Aorta (tissue), 5 donors: ENCODE results near the gene DHRSX. TPM values are rescaled to one million over a fixed set of nuclear protein-coding genes. Genes with fewer than 3 reads are reported as not detected.
A peak's percentile ranks its signal among the peaks of the same experiment; 100 is the strongest.

Source experiments
- ATAC-seq: fragments of 200-7000 bp; cut with Tn5 transposase; one replicate; pipeline ENCODE4 v1.9.1; 2022; ENCODE audit warnings: moderate library complexity; ENCODE audit not compliant: low FRiP score
- DNase-seq, 2 donors: peaks; one replicate each; pipeline ENCODE4 v3.0.0-alpha.2; 2020
- H3K27ac ChIP-seq, 2 donors: one replicate each; pipeline ENCODE4 v1.5.1; 2013; ENCODE audit warnings: low read length in 2 of 2, mild to moderate bottlenecking in 2 of 2, moderate library complexity in 2 of 2, control low read depth in 1 of 2, inconsistent platforms in 1 of 2, low read depth in 1 of 2
- H3K27me3 ChIP-seq, 2 donors: one replicate each; pipeline ENCODE4 v1.6.1; 2013; ENCODE audit warnings: control low read depth in 1 of 2, low read length in 1 of 2, mild to moderate bottlenecking in 1 of 2, moderate library complexity in 1 of 2; ENCODE audit not compliant: insufficient read depth in 2 of 2, control insufficient read depth in 1 of 2
- H3K36me3 ChIP-seq, 2 donors: one replicate each; pipeline ENCODE4 v1.6.1; 2013; ENCODE audit warnings: control low read depth in 1 of 2, low read length in 1 of 2, mild to moderate bottlenecking in 1 of 2; ENCODE audit not compliant: insufficient read depth in 2 of 2, control insufficient read depth in 1 of 2
- H3K4me1 ChIP-seq, 2 donors: one replicate each; pipeline ENCODE4 v1.6.1; 2013; ENCODE audit warnings: low read length in 2 of 2, control low read depth in 1 of 2, mild to moderate bottlenecking in 1 of 2, moderate library complexity in 1 of 2; ENCODE audit not compliant: insufficient read depth in 2 of 2, control insufficient read depth in 1 of 2
- H3K4me3 ChIP-seq, 2 donors: one replicate each; pipeline ENCODE4 v1.5.1; 2013; ENCODE audit warnings: low read length in 2 of 2, control low read depth in 1 of 2, mild to moderate bottlenecking in 1 of 2
- H3K9me3 ChIP-seq: one replicate; pipeline ENCODE4 v1.6.1; 2013; ENCODE audit warnings: mild to moderate bottlenecking, low read length; ENCODE audit not compliant: control insufficient read depth
- WGBS, 2 donors: extraction: QIAGEN DNeasy Blood & Tissue Kit; methylation state at CpG; one replicate each; pipeline ENCODE4 v1.1.7; 2013; 5-methylcytosine and 5-hydroxymethylcytosine counted together
- intact Hi-C, 2 donors: fragments of 100-400 bp; cut with DNase I; formaldehyde crosslinking; loops; one replicate each; pipeline versions ENCODE4 v1.14.2 to v1.15.0; 2022
- polyA plus RNA-seq, 2 donors: library from polyadenylated mRNA; stranded (reverse); fragments of 200-250 nt; gene quantifications; one replicate each; pipeline ENCODE4 v1.2.3, GENCODE V29; 2013
- total RNA-seq, 2 donors: library from RNA; stranded (reverse); fragmentation: NEBNext Ultra II Directional; extraction: Animal tissue kit (Norgen Biotek cat#: 25700); gene quantifications; one replicate each; pipeline ENCODE4 v1.2.1, GENCODE V29; 2021
- donor health status: healthy with polysubstance abuse.
- donor health status: Bipolar disorder and iron deficiency.
- donor health status: DM: no; HTN: no; CAD: no.
- donor health status: DM: no; HTN: no; CAD: no.
- donor health status: DM: yes; HTN: yes; CAD: no.

The DHRSX gene
- total and polyA plus RNA-seq, 4 donors = 6.0 to 21.8 (median 11.7) TPM

- Histone ChIP-seq H3K36me3 (peaks cover 0 to 5% of the 10 kb centered on the region in 2 donors), H3K9me3 (no peaks in the 10 kb centered on the region), H3K27ac (no peak overlapping the region), H3K27me3 (no peaks in the 10 kb centered on the region), H3K4me1 (no peaks in the 10 kb centered on the region), H3K4me3 (no peak overlapping the region)
- intact Hi-C loops = no loop called here
- WGBS, 2 donors = 93 to 95% methylated on average over 9 of the region's 9 CpGs
- no peak for ATAC-seq
- peak in 1 of 2 donors; percentile 39 for DNase-seq
Measured at GRCh38 chrX:2237976-2238375, 262.8 kb downstream of the DHRSX start.

GRCh38 chrX:2231570-2232192, 269.1 kb downstream of the DHRSX start:
- Histone ChIP-seq H3K4me1 (no peaks in the 10 kb centered on the region), H3K4me3 (no peak overlapping the region), H3K27ac (no peak overlapping the region), H3K36me3 (no peaks in the 10 kb centered on the region), H3K9me3 (no peaks in the 10 kb centered on the region), H3K27me3 (no peaks in the 10 kb centered on the region)
- 87 to 95% methylated on average over 2 of the region's 2 CpGs for WGBS, 2 donors
- ATAC-seq (no peak), DNase-seq (no peak)
- intact Hi-C loops = no loop called here

GRCh38 chrX:2230457-2230856, 270.3 kb downstream of the DHRSX start:
- Histone ChIP-seq H3K36me3 (no peaks in the 10 kb centered on the region), H3K9me3 (no peaks in the 10 kb centered on the region), H3K27me3 (no peaks in the 10 kb centered on the region), H3K27ac (no peak overlapping the region), H3K4me3 (no peak overlapping the region), H3K4me1 (no peaks in the 10 kb centered on the region)
- intact Hi-C loops = no loop called here
- ATAC-seq (no peak), DNase-seq (peak in 1 of 2 donors; percentile 5)
- WGBS, 2 donors = 98 to 99% methylated on average over 4 of the region's 4 CpGs

- no peak overlapping the region for H3K4me3 ChIP-seq
- intact Hi-C loops = no loop called here
- DNase-seq (no peak), ATAC-seq (no peak)
- H3K27ac ChIP-seq = no peak overlapping the region
- no peaks in the 10 kb centered on the region for H3K4me1 ChIP-seq
- 77 to 81% methylated on average over 2 of the region's 2 CpGs for WGBS, 2 donors
- no peaks in the 10 kb centered on the region for H3K27me3 ChIP-seq
- H3K9me3 ChIP-seq = peaks cover 6% of the 10 kb centered on the region
- H3K36me3 ChIP-seq = peaks cover 0 to 3% of the 10 kb centered on the region in 2 donors
Measured at GRCh38 chrX:2228536-2228935, 272.2 kb downstream of the DHRSX start.

- no peaks in the 10 kb centered on the region for H3K27me3 ChIP-seq
- no peak for DNase-seq
- intact Hi-C loops = no loop called here
- no peak for ATAC-seq
- peaks cover 8% of the 10 kb centered on the region for H3K9me3 ChIP-seq
- no peak overlapping the region for H3K27ac ChIP-seq
- no peak overlapping the region for H3K4me3 ChIP-seq
- 92 to 97% methylated on average over 6 of the region's 6 CpGs for WGBS, 2 donors
- H3K4me1 ChIP-seq = no peaks in the 10 kb centered on the region
- peaks cover 0 to 5% of the 10 kb centered on the region in 2 donors for H3K36me3 ChIP-seq
Measured at GRCh38 chrX:2226906-2227656, 273.7 kb downstream of the DHRSX start.

- intact Hi-C loops = no loop called here
- ATAC-seq (no peak), DNase-seq (peak in 1 of 2 donors; percentile 28)
- 82 to 84% methylated on average over 9 of the region's 9 CpGs for WGBS, 2 donors
- Histone ChIP-seq H3K4me1 (no peaks in the 10 kb centered on the region), H3K27me3 (no peaks in the 10 kb centered on the region), H3K4me3 (no peak overlapping the region), H3K36me3 (peaks cover 0 to 5% of the 10 kb centered on the region in 2 donors), H3K27ac (no peak overlapping the region), H3K9me3 (peaks cover 8% of the 10 kb centered on the region)
Measured at GRCh38 chrX:2226182-2226581, 274.6 kb downstream of the DHRSX start.

- peaks cover 6 to 8% of the 10 kb centered on the region in 2 donors for H3K36me3 ChIP-seq
- peaks cover 13% of the 10 kb centered on the region for H3K9me3 ChIP-seq
- no peak overlapping the region for H3K27ac ChIP-seq
- H3K4me3 ChIP-seq = no peak overlapping the region
- H3K4me1 ChIP-seq = no peaks in the 10 kb centered on the region
- peak in 1 of 2 donors; percentile 13 for DNase-seq
- 96 to 100% methylated on average over 9 of the region's 9 CpGs for WGBS, 2 donors
- no peak for ATAC-seq
- no peaks in the 10 kb centered on the region for H3K27me3 ChIP-seq
- intact Hi-C loops = no loop called here
Measured at GRCh38 chrX:2224597-2225235, 276.1 kb downstream of the DHRSX start.

GRCh38 chrX:2224161-2224560, 276.6 kb downstream of the DHRSX start:
- no peak for ATAC-seq

More at GRCh38 chrX:2224161-2224560, 276.6 kb downstream of the DHRSX start:
- no peak for DNase-seq
- Histone ChIP-seq H3K27ac (no peak overlapping the region), H3K4me1 (no peaks in the 10 kb centered on the region), H3K27me3 (no peaks in the 10 kb centered on the region), H3K9me3 (peaks cover 13% of the 10 kb centered on the region), H3K4me3 (no peak overlapping the region), H3K36me3 (peaks cover 6 to 8% of the 10 kb centered on the region in 2 donors)
- intact Hi-C loops = no loop called here
- 77 to 80% methylated on average over 7 of the region's 7 CpGs for WGBS, 2 donors
